Umbilical cord (tissue), 2 donors: ENCODE results near the gene HCRTR1. TPM values are rescaled to one million over a fixed set of nuclear protein-coding genes. Genes with fewer than 3 reads are reported as not detected.

ENCODE experiments used
- DNase-seq: peaks from one replicate; pipeline ENCODE4 v3.0.0-alpha.2; 2015; ENCODE audit warnings: low spot score
- total RNA-seq: library from RNA; depleted of rRNA; stranded (reverse); fragments of >200 nt; gene quantifications from one replicate; pipeline ENCODE4 v1.2.3, GENCODE V29; 2014; ENCODE audit warnings: low replicate concordance; ENCODE audit not compliant: insufficient read depth

Gene HCRTR1
- total RNA-seq, 1 donor from 2014 or later, result 6.7 TPM

DNA sequence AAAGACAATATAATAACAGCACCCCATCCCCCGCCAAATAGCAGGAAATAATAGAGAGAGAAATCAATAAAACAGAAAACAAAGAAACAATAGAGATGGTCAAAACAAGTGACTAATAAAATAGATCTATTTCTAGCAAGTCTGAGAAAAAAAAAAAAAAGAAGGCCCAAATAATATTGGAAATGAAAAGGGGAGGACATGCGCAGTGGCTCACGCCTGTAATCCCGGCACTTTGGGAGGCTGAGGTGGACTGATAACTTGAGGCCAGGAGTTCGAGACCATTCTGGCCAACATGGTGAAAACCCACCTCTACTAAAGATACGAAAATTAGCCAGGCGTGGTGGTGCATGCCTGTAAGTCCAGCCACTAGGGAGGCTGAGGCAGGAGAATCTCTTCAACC lies 18.5 kb upstream of the HCRTR1 start:
- DNase-seq, result no peak

DNA sequence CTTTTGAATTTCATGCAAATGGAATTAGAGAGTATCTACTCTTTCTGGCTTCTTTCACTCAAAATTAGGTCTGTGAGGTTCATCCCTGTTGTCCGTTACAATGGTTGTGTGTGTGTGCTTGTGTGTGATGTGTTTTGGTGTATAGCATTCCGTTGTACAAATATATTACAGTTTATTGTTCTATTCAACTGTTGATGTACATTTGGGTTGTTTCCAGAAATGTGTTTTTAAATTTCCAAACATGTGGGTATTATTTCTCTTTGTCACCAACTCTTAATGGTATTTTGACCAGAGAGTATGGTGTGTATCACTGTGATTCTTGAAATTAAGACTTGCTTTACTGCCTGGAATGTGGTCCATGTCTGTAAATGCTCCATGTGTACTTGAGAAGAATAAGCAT lies 16.8 kb upstream of the HCRTR1 start:
- DNase-seq, result no peak

DNA sequence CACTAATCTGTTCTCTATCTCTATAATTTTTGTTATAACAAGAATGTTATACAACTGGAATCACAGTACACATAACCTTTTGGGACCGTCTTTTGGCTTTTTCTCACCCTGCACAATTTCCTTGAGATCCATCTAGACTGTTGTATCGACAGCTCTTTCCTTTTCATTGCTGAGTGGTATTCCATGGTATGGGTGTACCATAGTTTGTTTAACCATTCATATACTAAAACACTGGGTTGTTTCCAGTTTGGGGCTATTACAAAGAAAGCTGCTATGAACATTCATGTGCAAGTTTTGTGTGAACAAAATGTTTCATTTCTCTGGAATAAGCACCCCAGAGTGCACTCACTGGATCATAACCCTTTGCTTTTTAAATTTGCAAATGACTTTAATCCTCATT lies 15.4 kb upstream of the HCRTR1 start:
- no peak for DNase-seq

DNA sequence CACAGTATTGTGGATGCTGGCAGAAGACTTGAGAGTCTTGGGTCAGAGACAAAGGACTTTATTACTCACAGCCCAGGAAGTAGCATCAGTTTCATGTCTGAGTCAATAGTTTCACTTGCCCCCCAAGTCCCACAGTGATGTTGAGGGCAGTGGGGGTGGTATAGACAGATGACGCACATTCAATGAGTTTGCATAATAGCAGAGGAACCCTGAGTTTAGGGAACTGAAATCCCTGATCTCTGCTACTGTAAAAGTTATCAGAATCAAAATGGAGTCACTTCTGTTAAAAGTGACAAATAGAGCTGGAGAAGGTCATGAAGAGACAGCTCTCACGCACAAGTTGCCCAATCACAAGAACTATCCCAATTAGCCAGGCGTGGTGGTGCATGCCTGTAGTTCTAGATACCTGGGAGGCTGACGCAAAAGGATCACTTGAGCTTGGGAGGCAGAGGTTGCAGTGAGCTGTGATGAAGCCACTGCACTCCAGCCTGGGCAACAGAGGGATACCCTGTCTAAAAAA lies 11.5 kb upstream of the HCRTR1 start:
- DNase-seq, result no peak

DNA sequence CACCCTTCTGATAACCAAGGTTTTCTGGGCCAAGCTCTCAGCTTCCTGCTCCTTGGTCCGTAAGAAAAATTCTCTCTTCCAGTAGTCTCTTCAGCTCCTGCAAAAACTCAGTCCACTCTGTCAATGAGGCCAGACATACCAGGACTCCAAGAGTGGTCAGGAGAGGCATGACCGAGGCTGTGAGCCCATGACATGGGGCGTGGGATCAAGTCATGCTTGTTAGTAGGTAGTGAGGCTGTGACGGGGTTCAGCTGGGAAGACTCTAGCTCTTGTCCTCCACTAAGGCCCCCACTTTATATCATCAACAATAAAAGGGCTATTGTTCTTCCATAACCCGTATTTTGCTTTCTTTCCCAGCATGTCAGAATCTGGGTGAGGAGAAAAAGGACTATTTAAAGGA lies 10.1 kb upstream of the HCRTR1 start:
- no peak for DNase-seq

DNA sequence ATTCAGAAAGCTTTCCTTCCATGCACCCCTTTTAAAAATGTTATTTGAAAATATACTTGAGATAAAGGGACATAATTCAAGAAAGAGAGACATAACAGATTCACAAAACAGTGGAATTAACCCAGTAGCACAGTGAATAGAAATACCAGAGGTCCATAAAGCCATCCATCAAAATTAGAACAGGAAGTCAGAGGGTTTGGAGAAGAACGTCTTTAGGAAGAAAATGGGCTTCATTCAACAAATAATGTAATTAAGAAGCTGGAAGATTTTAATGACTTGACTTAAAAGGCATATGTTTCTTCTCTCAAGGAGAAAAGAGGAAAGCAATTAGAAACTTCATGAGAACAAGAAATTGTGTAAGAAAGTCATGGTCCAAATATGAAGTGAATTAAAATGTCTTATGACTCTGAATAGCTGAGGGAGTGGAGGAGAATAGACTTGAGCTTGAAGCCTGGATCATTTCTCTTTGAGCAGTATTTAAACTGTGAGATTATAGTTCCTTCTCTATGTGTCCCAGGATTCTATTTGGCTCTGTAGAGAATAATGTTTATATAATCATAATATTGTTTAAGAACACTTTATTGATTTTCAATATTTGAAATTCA lies 7.9 kb upstream of the HCRTR1 start:
- DNase-seq, result no peak

DNA sequence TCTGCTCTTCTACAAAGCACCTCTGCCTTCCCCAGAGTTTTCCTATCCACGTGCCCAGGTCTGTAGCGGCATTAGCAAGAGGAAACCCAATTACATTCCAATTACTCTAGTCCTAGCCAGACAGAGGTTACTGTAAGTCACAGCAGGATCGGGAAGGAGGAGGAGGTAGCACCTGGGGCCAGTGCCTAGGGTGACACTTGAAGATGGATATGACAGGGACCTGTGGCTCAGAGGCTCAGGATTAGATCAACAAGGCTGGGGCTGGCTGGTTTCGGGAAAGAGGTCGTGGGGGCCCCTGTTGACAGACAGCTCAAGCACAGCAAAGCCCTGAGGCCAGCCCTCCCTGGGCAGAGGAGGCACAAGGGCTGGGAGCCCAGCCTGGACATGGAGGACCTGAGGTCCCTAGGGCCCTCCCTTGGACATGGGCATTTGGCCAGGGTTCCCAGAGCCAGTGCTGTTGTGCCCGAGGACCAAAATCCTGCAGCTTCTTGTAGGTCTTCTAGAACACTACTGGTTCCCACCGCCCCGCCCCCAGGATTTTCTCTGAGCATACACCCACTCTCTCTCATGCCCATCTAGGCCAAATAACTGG lies 3.0 kb upstream of the HCRTR1 start:
- no peak for DNase-seq

DNA sequence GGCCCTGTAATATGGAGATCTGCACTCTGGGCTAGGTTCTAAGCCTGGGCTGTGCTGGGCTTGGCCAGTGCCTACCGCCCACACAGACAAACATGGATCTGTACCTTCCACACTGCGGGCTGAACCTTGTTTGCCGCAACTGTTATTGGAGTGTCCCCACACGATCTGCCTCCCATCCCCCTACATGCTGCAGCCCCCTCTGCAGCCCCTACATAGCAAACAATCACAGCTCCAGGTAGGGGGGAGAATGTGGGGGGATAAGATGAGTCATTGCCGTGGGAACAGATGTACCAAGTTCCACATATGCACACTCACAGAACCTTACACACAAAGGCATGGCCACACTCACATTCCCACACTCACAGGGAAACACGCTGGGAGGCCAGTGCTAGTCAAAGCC lies 2.1 kb upstream of the HCRTR1 start:
- no peak for DNase-seq

DNA sequence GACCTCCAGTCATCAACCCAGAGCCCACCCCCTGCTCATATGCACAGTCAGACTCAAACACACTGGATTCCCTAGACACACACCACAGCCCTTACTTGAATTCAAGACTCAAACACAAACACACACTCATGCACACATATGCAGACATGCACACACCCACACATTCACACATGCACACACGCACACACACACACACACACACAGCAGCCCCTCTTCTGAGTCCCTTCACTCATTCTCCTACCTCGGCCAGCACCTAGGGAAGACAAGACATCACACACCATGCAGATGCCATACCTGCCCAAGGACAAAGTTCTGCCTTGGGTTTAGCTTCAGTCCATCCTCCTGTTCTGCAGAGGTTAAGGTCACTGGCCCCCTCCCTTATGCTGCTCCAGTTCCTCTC lies 1.6 kb upstream of the HCRTR1 start:
- no peak for DNase-seq

DNA sequence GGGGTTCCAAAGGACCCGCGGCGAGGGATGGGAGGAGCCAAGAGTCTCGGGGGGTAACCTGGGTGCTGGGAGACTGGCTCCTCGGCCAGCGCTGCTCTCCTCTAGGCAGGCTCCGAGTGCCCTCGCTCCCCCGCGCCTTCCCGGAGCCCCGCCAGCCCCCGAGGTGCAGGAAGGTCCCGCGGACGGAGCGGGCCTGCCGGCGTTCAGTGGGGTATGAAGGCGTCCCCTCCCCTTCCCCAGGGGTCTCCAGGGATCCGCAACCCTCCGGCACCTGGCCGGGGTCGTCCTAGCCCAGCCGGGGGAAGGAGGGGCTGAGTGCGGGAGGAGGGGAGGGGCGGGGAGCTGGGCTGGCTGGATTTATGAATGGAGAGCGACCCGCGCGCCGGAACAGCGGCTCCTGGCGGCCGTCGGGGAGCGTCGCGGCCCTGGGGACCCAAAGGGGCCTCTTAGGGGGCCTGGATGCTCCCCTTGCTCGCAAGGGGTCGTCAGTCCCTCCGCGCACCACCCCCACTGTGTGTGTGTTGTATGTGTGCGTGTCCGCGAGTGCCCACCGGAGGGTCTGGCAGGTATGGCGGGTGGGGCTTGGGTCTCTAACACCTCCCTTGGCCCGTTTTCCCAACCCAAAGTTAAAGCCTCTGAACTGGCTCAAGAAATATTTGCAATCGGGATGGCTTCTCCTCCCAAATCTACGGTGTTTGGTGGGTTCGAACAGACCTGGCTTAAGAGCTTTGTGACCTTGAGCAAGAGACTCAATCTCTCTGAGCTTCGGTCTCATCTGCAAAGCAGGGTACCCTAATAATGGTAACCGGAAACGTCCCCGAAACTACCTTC lies 642 bp downstream of the HCRTR1 start:
- DNase-seq, result no peak

DNA sequence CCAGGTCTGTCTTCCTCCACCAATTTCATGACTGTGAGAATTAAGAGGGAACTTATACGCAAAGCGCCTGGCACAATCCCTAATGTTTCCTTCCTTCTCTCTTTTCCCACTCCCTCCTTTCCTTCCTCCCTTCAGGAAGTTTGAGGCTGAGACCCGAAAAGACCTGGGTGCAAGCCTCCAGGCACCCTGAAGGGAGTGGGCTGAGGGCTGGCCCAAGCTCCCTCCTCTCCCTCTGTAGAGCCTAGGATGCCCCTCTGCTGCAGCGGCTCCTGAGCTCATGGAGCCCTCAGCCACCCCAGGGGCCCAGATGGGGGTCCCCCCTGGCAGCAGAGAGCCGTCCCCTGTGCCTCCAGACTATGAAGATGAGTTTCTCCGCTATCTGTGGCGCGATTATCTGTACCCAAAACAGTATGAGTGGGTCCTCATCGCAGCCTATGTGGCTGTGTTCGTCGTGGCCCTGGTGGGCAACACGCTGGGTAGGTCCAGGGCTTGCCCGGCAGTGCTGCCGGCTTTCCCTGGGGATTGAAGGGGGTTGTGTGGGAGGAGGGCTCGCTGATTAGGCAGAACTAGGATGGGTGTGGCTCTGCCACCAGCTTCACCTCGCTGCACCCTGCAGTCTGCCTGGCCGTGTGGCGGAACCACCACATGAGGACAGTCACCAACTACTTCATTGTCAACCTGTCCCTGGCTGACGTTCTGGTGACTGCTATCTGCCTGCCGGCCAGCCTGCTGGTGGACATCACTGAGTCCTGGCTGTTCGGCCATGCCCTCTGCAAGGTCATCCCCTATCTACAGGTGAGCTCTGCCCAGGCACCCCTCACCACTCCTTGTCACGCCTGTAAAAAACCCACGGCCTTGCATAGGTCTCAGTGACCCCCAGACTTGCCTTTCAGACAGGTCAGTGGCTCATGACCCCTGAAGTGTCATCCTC lies 1.7 kb downstream of the HCRTR1 start:
- no peak for DNase-seq

DNA sequence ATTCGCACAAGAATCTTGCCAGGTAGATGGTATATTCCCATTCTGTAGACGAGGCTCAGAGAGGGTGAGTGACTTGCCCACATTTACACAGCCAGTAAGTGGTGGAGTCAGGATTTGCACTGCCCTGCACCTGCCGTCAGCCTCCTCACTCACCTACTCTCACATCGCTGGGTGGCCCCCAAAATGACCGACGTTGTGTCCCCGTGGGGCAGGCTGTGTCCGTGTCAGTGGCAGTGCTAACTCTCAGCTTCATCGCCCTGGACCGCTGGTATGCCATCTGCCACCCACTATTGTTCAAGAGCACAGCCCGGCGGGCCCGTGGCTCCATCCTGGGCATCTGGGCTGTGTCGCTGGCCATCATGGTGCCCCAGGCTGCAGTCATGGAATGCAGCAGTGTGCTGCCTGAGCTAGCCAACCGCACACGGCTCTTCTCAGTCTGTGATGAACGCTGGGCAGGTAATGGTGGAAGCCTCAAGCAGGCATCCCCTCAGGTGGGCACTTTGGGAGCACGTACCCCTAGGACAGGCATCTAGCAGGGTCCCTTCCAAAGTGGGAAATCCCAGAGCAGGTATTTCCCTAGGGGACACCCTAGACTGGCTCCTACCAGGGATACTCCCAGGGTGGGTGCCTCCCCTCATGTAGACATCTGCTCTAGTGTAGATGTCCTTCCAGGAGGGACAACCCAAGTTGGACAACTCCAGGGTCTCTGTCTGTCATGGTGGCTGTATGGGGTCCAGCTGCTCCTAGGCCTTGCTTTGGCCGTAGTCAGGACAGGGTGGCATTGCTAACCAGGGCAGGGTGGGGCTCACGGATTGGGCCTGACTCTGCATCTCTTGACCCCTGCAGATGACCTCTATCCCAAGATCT lies 3.4 kb downstream of the HCRTR1 start:
- no peak for DNase-seq

DNA sequence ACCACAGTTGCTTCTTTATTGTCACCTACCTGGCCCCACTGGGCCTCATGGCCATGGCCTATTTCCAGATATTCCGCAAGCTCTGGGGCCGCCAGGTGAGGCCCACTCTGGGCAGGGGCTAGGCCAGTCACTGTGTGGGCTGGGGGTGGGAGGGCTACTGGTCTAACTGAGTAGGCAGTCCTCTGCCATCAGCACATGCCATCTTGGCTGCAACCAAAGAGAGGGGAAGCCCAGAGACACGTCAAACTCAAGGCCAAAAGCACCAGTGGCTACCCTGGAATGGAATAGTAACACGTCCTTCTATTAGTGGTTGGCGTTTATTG lies 4.0 kb downstream of the HCRTR1 start:
- no peak for DNase-seq

DNA sequence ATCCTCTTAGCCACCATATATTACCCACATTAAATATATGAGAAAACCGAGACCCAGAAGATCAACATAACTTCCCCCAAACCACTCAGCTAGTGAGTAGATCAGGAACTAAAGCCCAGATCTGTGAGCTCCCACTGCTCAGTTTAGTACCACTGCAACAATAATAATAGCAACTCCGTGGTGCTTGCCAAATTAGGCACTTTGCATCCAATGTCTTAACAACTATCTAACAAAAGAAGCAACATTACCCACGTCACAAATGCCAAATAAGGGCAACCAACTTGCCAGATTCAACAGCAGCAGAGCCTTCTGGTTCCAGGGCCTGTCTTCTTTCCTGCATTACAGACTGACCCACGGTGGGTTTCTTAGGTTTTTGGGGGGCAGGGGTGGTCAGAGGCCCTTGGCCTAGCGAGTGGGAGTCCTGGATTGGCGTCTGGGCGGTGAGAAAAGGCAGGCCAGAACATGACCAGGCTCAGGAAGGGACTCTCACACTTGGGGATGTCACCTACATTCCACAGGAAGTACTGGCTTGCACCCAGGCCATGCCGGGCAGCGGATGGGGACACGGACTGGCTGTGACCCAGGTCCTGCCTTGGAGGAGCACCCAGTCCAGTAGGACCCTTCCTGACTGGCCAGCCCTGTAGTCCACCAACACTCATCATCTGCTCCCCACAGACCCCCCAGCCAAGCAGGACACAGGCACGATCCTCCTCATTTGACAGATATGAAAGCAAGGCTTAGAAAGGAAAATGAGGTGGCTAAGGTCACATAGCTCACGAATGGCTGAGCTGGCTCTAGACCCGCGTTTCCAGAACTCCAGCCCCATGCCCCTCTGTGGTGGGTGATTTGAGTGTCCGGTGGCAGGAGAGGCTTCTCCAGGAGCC lies 4.6 kb downstream of the HCRTR1 start:
- DNase-seq, result no peak

DNA sequence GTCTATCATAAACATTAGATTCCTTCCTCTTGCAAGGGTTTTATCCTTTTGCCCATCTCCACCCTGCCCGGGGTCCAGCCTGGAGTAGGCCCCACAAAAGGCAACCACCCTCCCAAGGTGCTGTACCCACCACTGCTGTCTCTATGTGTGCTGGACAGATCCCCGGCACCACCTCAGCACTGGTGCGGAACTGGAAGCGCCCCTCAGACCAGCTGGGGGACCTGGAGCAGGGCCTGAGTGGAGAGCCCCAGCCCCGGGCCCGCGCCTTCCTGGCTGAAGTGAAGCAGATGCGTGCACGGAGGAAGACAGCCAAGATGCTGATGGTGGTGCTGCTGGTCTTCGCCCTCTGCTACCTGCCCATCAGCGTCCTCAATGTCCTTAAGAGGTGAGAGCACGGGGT lies 5.9 kb downstream of the HCRTR1 start:
- no peak for DNase-seq

DNA sequence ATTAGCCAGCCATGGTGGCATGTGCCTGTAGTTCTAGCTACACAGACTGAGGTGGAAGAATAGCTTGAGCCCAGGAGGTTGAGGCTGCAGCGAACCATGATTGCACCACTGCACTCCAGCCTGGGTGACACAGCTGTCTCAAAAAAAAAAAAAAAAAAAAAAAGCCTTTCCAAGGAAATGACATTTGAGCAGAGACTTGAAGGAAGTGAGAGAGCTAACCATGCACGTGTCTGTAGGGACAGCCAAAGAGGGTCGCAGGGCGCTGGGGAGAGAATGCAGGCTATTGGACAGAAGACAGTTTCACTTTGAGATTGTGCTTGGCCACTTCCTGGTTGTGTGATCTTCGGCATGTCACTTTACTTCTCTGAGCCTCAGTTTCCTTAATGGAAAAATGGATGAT lies 6.8 kb downstream of the HCRTR1 start:
- DNase-seq, result no peak

DNA sequence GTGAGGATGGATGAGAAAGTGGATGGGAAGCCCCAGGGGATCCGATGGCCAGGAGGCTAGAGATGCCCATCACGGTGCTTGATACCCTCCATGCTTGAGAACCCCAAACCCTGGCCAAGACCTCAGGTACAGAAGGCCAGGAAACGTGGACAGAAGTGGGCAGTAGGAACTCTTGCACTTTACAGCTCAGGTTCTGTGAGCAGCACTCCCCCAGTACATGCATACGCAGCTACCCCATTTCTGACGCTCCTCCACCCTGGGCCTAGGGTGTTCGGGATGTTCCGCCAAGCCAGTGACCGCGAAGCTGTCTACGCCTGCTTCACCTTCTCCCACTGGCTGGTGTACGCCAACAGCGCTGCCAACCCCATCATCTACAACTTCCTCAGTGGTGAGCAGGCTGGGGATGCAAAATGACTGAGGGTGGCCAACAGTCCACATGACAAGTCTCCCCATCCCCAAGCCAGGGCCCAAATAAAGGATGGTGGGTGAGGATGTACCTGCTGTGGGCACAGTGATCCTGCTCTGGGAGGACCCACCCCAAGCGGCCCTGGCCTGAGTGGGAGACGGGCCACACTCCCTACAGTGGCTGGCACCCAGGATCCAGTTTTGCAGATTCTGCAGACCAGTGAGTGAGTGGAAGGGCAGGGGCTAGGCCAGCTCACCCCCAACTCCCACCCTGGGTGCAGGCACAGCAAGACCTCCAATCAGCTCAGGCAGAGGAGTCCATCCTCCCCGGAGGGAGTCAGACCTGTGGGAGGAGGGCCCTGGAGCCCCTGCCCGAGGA lies 7.4 kb downstream of the HCRTR1 start:
- no peak for DNase-seq

DNA sequence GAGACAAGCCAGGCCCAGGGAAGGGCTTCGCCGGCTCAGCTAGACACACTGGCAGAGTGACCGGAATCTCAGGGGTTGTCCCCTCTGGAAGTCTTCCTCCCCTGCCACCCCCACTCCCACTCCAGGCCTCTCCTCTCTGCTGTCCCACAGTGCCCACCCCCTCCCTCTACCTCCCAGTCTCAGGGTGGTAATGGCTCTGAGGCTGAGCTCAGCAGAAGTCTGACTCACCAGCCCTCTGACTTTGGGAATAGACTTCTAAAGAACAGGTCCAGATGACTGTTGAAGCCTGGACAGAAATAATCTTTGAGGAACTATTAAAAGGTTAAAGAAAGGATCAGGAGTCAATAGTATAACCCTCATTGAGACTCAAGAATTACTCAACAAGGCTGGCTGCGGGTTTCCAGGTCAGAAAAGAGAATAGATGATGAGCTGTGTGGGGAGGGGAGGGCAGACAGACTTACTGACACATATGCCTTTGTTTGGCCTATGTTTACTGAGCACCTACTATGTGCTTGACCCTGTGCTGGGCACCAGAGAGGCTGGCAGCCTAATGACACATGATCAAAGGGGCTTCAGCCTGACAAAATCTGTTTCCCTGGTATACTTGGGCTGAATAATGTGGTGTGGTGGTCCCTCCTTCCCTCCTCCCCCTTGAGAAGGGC lies 8.2 kb downstream of the HCRTR1 start:
- DNase-seq, result peak; percentile 73
